Astrocyte of the spinal cord (primary cell): Measurements from ENCODE around the gene STARD13.

ENCODE experiments used
- DNase-seq: peaks from one replicate; pipeline ENCODE4 v3.0.0; 2011; ENCODE audit warnings: low read depth, low spot score
- H3K4me3 ChIP-seq: 2 replicates; pipeline ENCODE4 v1.5.1; 2011; ENCODE audit warnings: low read depth, mild to moderate bottlenecking, low read length, moderate library complexity
- in situ Hi-C: cut with HindIII; loops from 2 replicates; pipeline ENCODE4 v1.10.0; 2017; ENCODE audit warnings: low sequenced_read_pairs
- TF ChIP-seq, protein P1 (sequence below): IDR thresholded peaks from 2 replicates; pipeline ENCODE4 v1.5.1; 2012; ENCODE audit warnings: low read depth, mild to moderate bottlenecking, low read length, inconsistent platforms

STARD13 gene

DNA sequence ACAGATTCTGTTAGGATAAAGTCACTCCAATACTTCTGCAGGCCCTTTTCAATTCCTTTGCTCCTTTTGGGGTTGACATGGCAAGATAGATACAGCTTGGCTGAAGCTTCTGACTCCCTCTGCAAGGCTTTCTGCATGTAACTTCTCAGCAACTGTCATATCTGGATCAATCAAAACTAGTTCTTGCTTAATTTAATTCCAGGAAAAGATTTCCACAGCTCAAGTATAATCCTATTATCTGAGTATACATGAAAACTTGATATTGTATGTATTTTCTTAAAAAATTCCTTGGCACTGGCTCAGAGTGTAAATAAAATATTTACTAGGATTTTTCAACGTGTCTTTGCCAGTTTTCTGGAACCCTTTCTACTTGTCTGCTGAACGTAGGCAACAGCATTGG, 109.6 kb downstream of the STARD13 start:
- TF ChIP-seq, protein P1, sequence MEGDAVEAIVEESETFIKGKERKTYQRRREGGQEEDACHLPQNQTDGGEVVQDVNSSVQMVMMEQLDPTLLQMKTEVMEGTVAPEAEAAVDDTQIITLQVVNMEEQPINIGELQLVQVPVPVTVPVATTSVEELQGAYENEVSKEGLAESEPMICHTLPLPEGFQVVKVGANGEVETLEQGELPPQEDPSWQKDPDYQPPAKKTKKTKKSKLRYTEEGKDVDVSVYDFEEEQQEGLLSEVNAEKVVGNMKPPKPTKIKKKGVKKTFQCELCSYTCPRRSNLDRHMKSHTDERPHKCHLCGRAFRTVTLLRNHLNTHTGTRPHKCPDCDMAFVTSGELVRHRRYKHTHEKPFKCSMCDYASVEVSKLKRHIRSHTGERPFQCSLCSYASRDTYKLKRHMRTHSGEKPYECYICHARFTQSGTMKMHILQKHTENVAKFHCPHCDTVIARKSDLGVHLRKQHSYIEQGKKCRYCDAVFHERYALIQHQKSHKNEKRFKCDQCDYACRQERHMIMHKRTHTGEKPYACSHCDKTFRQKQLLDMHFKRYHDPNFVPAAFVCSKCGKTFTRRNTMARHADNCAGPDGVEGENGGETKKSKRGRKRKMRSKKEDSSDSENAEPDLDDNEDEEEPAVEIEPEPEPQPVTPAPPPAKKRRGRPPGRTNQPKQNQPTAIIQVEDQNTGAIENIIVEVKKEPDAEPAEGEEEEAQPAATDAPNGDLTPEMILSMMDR, result no peak
- no peak for DNase-seq
- in situ Hi-C loops, result no loop called here
- H3K4me3 ChIP-seq, result no peak overlapping the region

GRCh38 chr13:33174931-33175330, 110.6 kb downstream of the STARD13 start:
- TF ChIP-seq, protein P1, result no peak
- DNase-seq, result peak; percentile 67
- no peak overlapping the region for H3K4me3 ChIP-seq
- in situ Hi-C loops, result no loop called here

- no peak overlapping the region for H3K4me3 ChIP-seq
- no peak for DNase-seq
- TF ChIP-seq, protein P1, result no peak
- in situ Hi-C loops, result no loop called here
Measured at GRCh38 chr13:33174491-33174890, 111.1 kb downstream of the STARD13 start.

DNA sequence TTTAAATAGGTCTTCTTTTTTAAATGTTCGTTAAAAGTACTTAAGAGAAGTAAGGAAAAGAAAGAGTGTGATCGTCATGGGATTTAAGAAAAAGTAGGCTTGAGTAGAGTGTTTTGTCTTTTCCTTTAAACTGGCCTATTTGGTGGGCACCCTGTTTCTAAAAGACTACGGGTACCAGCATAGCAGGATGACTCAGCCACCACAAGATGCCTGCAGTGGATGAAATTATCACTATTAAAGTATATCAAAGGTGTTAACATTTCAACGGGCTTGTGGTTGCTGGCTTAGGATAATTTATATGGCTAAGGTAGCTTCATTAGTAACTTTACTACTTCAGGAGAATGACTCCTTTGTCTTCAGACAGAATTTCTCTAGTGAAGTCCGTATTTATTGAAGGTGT, 112.6 kb downstream of the STARD13 start:
- H3K4me3 ChIP-seq, result no peak overlapping the region
- TF ChIP-seq, protein P1, result no peak
- no peak for DNase-seq
- in situ Hi-C loops, result no loop called here

DNA sequence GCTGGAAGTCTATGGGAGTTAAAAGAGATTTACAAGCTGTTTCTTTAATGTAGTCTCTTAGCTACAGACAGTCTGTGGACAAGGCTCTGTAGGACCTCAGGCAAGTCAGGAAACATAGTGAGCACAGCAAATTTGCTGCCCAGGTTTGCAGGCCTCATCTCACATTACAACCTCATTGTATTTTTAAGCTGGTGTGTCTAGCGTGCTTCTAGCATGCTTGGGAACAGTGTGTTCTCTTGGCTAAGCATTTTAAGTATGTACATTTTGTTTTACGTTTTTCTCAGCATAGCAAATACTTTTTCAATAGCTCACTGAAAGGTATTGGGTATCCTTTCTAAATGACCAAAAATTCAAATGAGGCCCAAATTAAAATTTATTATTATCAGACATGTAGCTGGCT, 113.2 kb downstream of the STARD13 start:
- no peak overlapping the region for H3K4me3 ChIP-seq
- DNase-seq, result peak; percentile 94
- in situ Hi-C loops, result no loop called here
- TF ChIP-seq, protein P1, result no peak

GRCh38 chr13:33169273-33169980, 116.1 kb downstream of the STARD13 start:
- no peak overlapping the region for H3K4me3 ChIP-seq
- TF ChIP-seq, protein P1, result no peak
- DNase-seq, result peak; percentile 93
- in situ Hi-C loops, result no loop called here
